ENCODE results near the gene STXBP4.

STXBP4 gene

DNA sequence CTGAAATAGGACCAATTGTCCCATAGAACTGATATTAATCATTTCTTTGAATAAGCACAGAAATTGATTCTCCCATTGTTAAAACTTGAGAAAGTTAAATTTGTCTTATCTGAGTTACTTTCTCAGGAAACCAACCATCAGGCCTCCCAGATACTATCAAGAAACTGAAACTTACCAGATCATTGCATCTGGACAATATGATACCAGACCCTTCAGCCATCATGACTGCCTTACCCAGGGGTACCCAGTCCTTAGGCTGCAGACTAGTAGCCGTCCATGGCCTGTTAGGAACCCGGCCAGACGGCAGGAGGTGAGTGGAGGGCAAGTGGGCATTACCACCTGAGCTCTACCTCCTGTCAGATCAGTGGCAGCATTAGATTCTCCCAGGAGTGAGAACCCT lies 7.8 kb downstream of the STXBP4 start:
- H3K4me3 Mint-ChIP-seq, result no peak overlapping the region
- H3K36me3 Mint-ChIP-seq (ENCODE audit: insufficient read depth), result no peaks in the 10 kb centered on the region
- no peaks in the 10 kb centered on the region for H3K27me3 Mint-ChIP-seq
- H3K4me1 Mint-ChIP-seq, result peaks cover 6% of the 10 kb centered on the region
- ATAC-seq (replicated peaks; ENCODE audit: extremely low read depth, poor library complexity, severe bottlenecking) (no peak), DNase-seq (ENCODE audit: low spot score in 2 of 2) (no peak)
- no peak overlapping the region for H3K27ac Mint-ChIP-seq (ENCODE audit: low read depth)
- H3K9me3 Mint-ChIP-seq, result no peaks in the 10 kb centered on the region

DNA sequence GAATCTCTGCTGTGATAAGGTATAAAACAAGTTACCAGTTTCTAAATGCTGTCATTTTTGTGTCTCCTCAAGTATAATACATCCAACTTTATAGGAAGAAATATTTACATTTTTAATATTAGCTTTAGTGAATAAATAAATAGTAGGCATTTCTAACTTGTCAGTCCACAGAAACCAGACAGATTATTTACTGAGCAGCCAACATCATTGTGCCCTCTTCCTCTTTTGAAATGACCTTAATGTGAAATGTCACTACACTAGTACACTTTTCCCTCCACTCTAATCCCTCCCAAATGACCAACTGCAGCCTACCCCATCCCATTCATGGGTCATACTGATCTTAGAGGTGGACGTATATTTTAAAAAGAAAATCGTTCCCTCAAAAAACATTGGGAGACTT lies 9.2 kb downstream of the STXBP4 start:
- Mint-ChIP-seq H3K4me1 (peaks cover 3% of the 10 kb centered on the region), H3K36me3 (ENCODE audit: insufficient read depth) (no peaks in the 10 kb centered on the region), H3K27me3 (no peaks in the 10 kb centered on the region), H3K27ac (ENCODE audit: low read depth) (no peak overlapping the region), H3K9me3 (no peaks in the 10 kb centered on the region), H3K4me3 (no peak overlapping the region)
- ATAC-seq (replicated peaks; ENCODE audit: extremely low read depth, poor library complexity, severe bottlenecking) (no peak), DNase-seq (ENCODE audit: low spot score in 2 of 2) (no peak)

DNA sequence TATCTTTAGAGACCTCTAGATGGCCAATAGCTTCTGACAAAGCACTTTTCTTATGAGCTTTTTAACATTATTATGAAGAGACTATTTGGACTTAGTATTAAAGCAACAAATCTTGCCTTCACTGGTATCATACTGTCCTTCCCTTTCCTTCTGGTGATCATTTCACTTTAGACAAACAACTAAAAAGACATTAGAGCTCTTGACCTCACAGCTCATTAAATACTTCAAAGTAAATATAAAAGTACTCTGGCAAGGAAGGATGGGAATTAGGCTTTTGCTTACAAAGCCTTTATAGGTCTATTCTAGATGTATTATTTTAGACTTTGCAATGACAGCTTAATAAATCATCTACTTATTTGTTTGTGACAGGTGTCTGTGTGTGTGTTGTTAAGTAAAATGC lies 11.1 kb downstream of the STXBP4 start:
- DNase-seq (ENCODE audit: low spot score in 2 of 2) (no peak), ATAC-seq (replicated peaks; ENCODE audit: extremely low read depth, poor library complexity, severe bottlenecking) (no peak)
- H3K27ac Mint-ChIP-seq (ENCODE audit: low read depth), result no peak overlapping the region
- no peaks in the 10 kb centered on the region for H3K36me3 Mint-ChIP-seq (ENCODE audit: insufficient read depth)
- no peak overlapping the region for H3K4me3 Mint-ChIP-seq
- H3K27me3 Mint-ChIP-seq, result no peaks in the 10 kb centered on the region
- no peaks in the 10 kb centered on the region for H3K9me3 Mint-ChIP-seq
- no peaks in the 10 kb centered on the region for H3K4me1 Mint-ChIP-seq

DNA sequence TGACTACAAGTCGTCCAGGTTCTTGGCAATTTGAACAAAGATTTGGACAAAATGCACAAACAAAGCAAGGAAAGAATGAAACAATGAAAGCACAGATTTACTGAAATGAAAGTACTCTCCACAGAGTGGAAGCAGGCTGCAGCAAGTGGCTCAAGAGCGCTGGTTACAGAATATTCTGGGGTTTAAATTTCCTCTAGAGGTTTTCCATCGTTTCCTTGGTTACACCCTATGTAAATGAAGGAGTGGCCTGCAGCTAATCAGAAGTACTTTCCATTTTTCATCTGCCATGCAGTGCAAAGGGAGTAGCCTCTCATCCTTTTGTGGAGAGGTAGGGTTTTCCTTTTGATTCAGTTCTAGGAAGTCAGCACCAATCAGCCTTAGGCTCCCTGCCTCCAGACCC lies 11.8 kb downstream of the STXBP4 start:
- Mint-ChIP-seq H3K27me3 (no peaks in the 10 kb centered on the region), H3K4me1 (no peaks in the 10 kb centered on the region), H3K4me3 (no peak overlapping the region), H3K27ac (ENCODE audit: low read depth) (no peak overlapping the region), H3K9me3 (no peaks in the 10 kb centered on the region), H3K36me3 (ENCODE audit: insufficient read depth) (no peaks in the 10 kb centered on the region)
- ATAC-seq (replicated peaks; ENCODE audit: extremely low read depth, poor library complexity, severe bottlenecking), result no peak
- no peak for DNase-seq (ENCODE audit: low spot score in 2 of 2)

DNA sequence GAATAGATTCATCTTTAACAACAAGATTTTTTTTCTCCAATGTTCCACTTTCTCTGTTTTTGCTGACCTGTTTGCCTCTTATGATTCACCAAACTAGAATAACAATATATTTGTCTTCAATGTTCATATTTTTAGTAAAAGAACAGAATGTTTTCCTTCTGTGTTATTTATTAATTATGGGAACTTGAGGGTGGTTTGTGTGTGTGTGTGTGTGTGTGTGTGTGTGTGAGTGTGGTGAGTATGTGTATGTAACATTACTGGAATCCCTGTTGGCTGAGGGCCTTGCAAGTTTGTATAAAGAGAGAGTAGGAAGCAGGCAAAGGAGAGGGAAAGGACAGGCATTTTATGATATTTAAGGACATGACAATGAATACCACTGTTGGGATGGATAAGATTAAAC lies 13.8 kb downstream of the STXBP4 start:
- H3K27me3 Mint-ChIP-seq, result no peaks in the 10 kb centered on the region
- no peak for ATAC-seq (replicated peaks; ENCODE audit: extremely low read depth, poor library complexity, severe bottlenecking)
- DNase-seq (ENCODE audit: low spot score in 2 of 2), result no peak

DNA sequence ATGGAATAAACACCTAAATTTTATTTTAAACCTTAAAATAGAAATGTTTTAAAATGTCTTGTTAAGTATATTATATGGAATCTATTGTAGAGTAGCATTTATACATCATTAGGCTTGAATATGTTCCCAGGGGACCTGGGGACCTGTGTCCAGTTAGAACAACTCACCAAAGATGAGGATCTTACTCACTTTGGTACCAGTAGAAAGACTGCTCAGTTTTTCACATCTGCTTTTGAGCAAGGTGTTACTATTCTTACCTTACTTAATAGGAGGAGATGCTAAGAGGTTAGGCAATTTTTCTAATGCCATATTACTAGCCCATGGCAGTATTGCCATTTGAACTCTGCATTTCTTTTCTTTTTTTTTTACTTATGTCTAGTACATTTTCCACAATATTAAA lies 14.7 kb downstream of the STXBP4 start:
- Mint-ChIP-seq H3K36me3 (ENCODE audit: insufficient read depth) (no peaks in the 10 kb centered on the region), H3K27ac (ENCODE audit: low read depth) (no peak overlapping the region), H3K9me3 (no peaks in the 10 kb centered on the region), H3K4me1 (no peaks in the 10 kb centered on the region), H3K27me3 (no peaks in the 10 kb centered on the region), H3K4me3 (no peak overlapping the region)
- DNase-seq (ENCODE audit: low spot score in 2 of 2) (no peak), ATAC-seq (replicated peaks; ENCODE audit: extremely low read depth, poor library complexity, severe bottlenecking) (no peak)

More for the DNA sequence above, 13.8 kb downstream of the STXBP4 start:
- H3K36me3 Mint-ChIP-seq (ENCODE audit: insufficient read depth), result no peaks in the 10 kb centered on the region
- H3K9me3 Mint-ChIP-seq, result no peaks in the 10 kb centered on the region
- H3K4me3 Mint-ChIP-seq, result no peak overlapping the region
- no peaks in the 10 kb centered on the region for H3K4me1 Mint-ChIP-seq
- no peak overlapping the region for H3K27ac Mint-ChIP-seq (ENCODE audit: low read depth)

DNA sequence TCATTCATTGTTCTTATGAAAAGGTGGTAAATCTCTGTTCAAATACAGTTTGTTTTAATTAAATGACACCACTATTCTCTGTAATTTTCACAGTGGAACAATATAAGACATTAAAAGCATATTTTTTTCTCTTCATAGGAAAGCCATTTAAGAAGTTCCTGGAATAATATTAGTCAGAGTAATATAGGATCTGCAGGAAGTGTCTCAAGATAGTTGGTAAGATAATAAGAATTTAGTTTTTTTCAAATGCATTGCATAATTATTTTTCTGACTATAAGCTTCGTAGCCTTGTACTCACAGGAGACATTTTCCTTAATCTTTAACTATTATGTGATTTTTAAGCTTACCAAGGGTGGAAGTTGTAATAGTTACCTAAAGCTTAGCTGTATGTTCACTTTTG lies 16.9 kb downstream of the STXBP4 start:
- ATAC-seq (replicated peaks; ENCODE audit: extremely low read depth, poor library complexity, severe bottlenecking) (no peak), DNase-seq (ENCODE audit: low spot score in 2 of 2) (no peak)
- no peaks in the 10 kb centered on the region for H3K4me1 Mint-ChIP-seq
- no peaks in the 10 kb centered on the region for H3K9me3 Mint-ChIP-seq
- H3K27me3 Mint-ChIP-seq, result no peaks in the 10 kb centered on the region
- H3K4me3 Mint-ChIP-seq, result no peak overlapping the region
- no peaks in the 10 kb centered on the region for H3K36me3 Mint-ChIP-seq (ENCODE audit: insufficient read depth)
- H3K27ac Mint-ChIP-seq (ENCODE audit: low read depth), result no peak overlapping the region

DNA sequence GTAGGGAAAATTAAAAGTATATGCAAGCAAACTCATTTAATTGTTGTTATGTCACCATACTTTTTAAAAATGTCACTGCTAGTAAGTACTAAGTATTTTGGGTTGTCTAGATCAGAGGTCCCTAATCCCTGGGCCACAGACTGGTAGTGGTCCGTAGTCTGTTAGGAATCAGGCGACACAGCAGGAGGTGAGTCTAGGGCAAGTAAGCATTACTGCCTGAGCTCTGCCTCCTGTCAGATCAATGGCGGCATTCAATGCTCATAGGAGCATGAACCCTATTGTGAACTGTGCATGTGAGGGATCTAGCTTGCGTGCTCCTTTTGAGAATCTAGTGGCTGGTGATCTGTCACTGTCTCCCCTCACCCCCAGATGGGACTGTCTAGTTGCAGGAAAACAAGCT lies 21.6 kb downstream of the STXBP4 start:
- Mint-ChIP-seq H3K4me1 (no peaks in the 10 kb centered on the region), H3K4me3 (no peak overlapping the region), H3K27me3 (no peaks in the 10 kb centered on the region), H3K27ac (ENCODE audit: low read depth) (no peak overlapping the region), H3K36me3 (ENCODE audit: insufficient read depth) (peaks cover 2% of the 10 kb centered on the region), H3K9me3 (no peaks in the 10 kb centered on the region)
- no peak for DNase-seq (ENCODE audit: low spot score in 2 of 2)
- no peak for ATAC-seq (replicated peaks; ENCODE audit: extremely low read depth, poor library complexity, severe bottlenecking)

DNA sequence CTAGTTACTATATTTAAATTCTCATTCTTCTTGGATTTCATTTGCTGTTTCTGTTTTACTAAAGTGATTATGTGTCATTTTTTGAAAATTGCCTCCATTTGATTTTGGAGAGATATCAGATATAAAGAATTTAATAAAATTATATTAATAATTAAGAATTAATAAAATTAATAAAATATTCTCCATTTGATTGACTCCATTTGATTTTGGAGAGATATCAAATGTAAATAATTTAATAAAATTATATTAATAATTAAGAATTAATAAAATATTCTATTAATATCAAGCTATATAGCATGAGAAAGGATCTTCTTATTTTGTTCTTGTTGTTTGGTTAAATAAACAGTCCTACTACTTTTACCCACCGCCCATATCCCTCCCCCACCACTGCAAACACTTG lies 23.0 kb downstream of the STXBP4 start:
- Mint-ChIP-seq H3K9me3 (no peaks in the 10 kb centered on the region), H3K4me1 (no peaks in the 10 kb centered on the region), H3K27me3 (no peaks in the 10 kb centered on the region), H3K27ac (ENCODE audit: low read depth) (no peak overlapping the region), H3K4me3 (no peak overlapping the region), H3K36me3 (ENCODE audit: insufficient read depth) (peaks cover 4% of the 10 kb centered on the region)
- DNase-seq (ENCODE audit: low spot score in 2 of 2) (no peak), ATAC-seq (replicated peaks; ENCODE audit: extremely low read depth, poor library complexity, severe bottlenecking) (no peak)

DNA sequence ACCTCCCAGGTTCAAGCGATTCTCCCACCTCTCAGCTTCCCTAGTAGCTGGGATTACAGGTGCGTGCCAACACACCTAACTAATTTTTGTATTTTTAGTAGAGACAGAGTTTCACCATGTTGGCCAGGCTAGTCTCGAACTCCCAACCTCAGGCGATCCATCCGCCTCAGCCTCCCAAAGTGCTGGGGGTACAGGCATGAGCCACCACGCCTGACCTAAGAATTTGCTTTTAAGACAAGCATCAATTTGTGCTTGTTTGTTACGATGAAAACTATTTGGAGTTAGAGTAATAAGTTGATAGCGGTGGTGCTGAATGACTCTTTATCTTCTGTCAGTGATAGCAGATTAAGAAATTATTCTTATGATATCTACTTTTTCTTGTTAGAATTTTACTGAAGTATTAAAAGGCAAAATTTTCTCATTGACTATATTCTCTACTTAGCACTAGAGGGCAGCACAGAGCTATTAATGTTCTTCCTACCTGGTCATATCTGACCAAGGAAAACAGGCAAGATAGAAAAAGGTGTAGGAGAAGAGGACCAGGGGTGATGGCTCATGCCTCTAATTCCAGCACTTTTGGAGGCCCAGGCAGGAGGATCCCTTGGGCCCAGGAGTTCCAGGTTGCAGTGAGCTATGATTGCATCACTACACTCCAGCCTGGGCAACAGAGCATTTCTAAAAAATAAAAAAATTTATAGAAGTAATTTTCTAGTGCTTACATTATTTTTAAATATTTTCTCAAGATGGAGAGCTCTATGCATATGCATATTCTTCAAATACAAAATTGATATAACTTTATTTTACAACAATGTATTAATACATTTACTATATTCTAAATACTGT lies 24.5 kb downstream of the STXBP4 start:
- Mint-ChIP-seq H3K4me3 (no peak overlapping the region), H3K4me1 (no peaks in the 10 kb centered on the region), H3K27me3 (no peaks in the 10 kb centered on the region), H3K9me3 (no peaks in the 10 kb centered on the region), H3K27ac (ENCODE audit: low read depth) (no peak overlapping the region), H3K36me3 (ENCODE audit: insufficient read depth) (peaks cover 4% of the 10 kb centered on the region)
- no peak for ATAC-seq (replicated peaks; ENCODE audit: extremely low read depth, poor library complexity, severe bottlenecking)
- no peak for DNase-seq (ENCODE audit: low spot score in 2 of 2)

DNA sequence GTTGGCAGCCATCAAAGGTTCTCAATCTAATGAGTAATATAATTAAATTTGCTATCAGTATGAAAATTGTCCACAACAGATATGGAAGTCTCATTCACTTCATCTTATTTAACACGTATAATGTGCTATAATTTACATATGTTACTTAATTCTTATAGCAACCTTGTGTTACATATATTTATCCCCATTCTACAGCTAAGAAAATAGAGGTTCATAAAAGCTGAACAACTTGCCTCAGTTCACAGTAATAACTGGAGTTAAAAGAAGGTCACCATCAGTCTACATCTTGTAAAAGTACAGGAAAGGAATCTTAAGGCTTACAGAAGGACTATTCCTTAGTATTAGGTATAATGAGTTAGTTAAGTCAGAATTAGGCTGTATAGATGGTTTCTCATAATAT lies 27.9 kb downstream of the STXBP4 start:
- ATAC-seq (replicated peaks; ENCODE audit: extremely low read depth, poor library complexity, severe bottlenecking) (no peak), DNase-seq (ENCODE audit: low spot score in 2 of 2) (no peak)
- Mint-ChIP-seq H3K27ac (ENCODE audit: low read depth) (no peak overlapping the region), H3K27me3 (no peaks in the 10 kb centered on the region), H3K36me3 (ENCODE audit: insufficient read depth) (peaks cover 6% of the 10 kb centered on the region), H3K9me3 (no peaks in the 10 kb centered on the region), H3K4me1 (no peaks in the 10 kb centered on the region), H3K4me3 (no peak overlapping the region)

DNA sequence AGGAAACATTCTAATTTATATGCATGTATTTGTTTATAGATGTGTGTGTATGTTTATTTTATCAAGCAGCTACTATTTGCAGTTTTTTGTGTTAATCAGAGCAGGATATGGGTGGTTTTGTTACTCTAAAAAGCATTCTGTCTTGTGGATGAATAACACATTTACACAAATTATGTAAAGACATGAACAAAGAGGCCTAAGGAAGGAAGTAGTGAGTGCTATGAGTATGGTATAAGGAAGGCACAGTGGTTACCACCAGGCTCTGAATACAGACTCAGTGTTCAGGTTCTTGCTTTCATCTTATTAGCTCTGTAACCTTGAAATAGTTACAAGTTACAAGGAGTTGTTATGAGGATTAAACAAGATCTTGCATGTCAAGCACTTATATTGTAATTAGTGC lies 33.9 kb downstream of the STXBP4 start:
- H3K9me3 Mint-ChIP-seq, result no peaks in the 10 kb centered on the region
- no peak overlapping the region for H3K27ac Mint-ChIP-seq (ENCODE audit: low read depth)
- peaks cover 5% of the 10 kb centered on the region for H3K36me3 Mint-ChIP-seq (ENCODE audit: insufficient read depth)
- H3K4me3 Mint-ChIP-seq, result no peak overlapping the region
- DNase-seq (ENCODE audit: low spot score in 2 of 2) (no peak), ATAC-seq (replicated peaks; ENCODE audit: extremely low read depth, poor library complexity, severe bottlenecking) (no peak)
- no peaks in the 10 kb centered on the region for H3K4me1 Mint-ChIP-seq
- no peaks in the 10 kb centered on the region for H3K27me3 Mint-ChIP-seq

DNA sequence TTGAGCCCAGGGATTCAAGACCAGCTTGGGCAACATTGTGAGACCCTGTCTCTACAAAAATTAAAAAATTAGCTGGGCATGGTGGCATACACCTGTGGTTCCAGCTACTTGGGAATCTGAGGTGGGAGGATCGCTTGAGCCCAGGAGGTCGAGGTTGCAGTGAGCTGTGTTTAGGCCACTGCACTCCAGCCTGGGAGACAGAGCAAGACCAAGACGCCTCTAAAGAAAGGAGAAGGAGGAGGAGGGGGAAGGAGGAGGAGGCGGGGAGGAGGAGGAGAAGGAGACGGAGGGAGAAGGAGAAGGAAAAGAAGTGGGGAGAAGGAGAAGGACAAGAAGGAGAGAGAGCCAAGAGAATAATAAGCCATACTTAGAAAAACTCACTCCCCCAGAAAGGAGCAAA lies 35.9 kb downstream of the STXBP4 start:
- H3K4me1 Mint-ChIP-seq, result no peaks in the 10 kb centered on the region
- ATAC-seq (replicated peaks; ENCODE audit: extremely low read depth, poor library complexity, severe bottlenecking), result no peak
- no peaks in the 10 kb centered on the region for H3K27me3 Mint-ChIP-seq

More for the DNA sequence above, 35.9 kb downstream of the STXBP4 start:
- H3K9me3 Mint-ChIP-seq, result no peaks in the 10 kb centered on the region
- no peak overlapping the region for H3K4me3 Mint-ChIP-seq
- peaks cover 5% of the 10 kb centered on the region for H3K36me3 Mint-ChIP-seq (ENCODE audit: insufficient read depth)
- H3K27ac Mint-ChIP-seq (ENCODE audit: low read depth), result no peak overlapping the region
- no peak for DNase-seq (ENCODE audit: low spot score in 2 of 2)
